Dermis blood vessel endothelial cell (primary cell): ENCODE data around the gene OR5B12. TPM values are rescaled to one million over a fixed set of nuclear protein-coding genes. Genes with fewer than 3 reads are reported as not detected.

Experiments
- total RNA-seq: library from RNA; depleted of rRNA; stranded (reverse); fragments of >200 nt; gene quantifications from 2 replicates; pipeline ENCODE4 v1.2.3, GENCODE V29; 2014

The OR5B12 gene
- total RNA-seq, 1 donor from 2014 or later, result not detected

Other genes starting within 250 kb of the OR5B12 start
- not detected in 2 replicates for gene OR1S2, start 238.1 kb downstream of the OR5B12 start, total RNA-seq
- not detected in 2 replicates for gene OR1S1, start 229.5 kb downstream of the OR5B12 start, total RNA-seq
- gene OR10Q1, start 213.3 kb downstream of the OR5B12 start, total RNA-seq, result not detected in 2 replicates
- not detected in 2 replicates for gene OR10W1, start 174.0 kb downstream of the OR5B12 start, total RNA-seq
- not detected in 2 replicates for gene OR5B17, start 83.2 kb downstream of the OR5B12 start, total RNA-seq
- not detected in 2 replicates for gene OR5B3, start 35.4 kb downstream of the OR5B12 start, total RNA-seq
- gene OR5B2, start 14.1 kb downstream of the OR5B12 start, total RNA-seq, result not detected in 2 replicates
- not detected in 2 replicates for gene OR5B21, start 65.9 kb upstream of the OR5B12 start, total RNA-seq
- 2.2 and 3.4 TPM in 2 replicates for gene LPXN, start 133.6 kb upstream of the OR5B12 start, total RNA-seq
- gene ZFP91, start 136.8 kb upstream of the OR5B12 start, total RNA-seq, result 45.8 and 58.8 TPM in 2 replicates
- 1.7 and 2.8 TPM in 2 replicates for gene CNTF, start 180.4 kb upstream of the OR5B12 start, total RNA-seq